GM12864 (cell line): Measurements from ENCODE around the gene SSBP3.

Source experiments
- DNase-seq: peaks from one replicate; pipeline ENCODE4 v3.0.0-alpha.2; 2011; ENCODE audit warnings: low read depth
- H3K4me3 ChIP-seq: 2 replicates; pipeline ENCODE4 v1.5.1; 2011; ENCODE audit warnings: mild to moderate bottlenecking, low read depth, low read length, control low read depth
- CTCF ChIP-seq: IDR thresholded peaks from 2 replicates; pipeline ENCODE4 v1.5.1; 2011; ENCODE audit warnings: low read depth, mild to moderate bottlenecking, moderate library complexity, low read length, control low read depth, inconsistent platforms; ENCODE audit errors: missing control alignments

The SSBP3 gene

DNA sequence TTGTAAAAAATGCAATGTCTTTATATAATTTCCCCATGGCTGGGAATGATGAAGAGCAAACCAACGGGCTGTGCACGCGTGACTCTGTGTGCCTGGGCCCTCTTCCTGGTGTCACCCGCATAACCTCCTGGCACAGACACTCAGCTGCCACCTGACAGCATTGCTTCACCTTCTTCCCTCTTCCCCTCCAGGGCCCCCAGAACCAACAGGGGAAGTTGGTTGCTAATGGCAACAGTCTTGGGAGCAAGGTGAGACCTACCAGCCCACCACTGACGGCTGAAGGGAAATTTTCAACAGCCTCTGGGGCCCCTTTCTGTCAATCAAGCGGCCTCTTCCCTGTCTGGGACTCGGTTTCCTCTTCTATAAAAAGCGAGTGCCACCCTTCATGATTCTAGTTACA lies 33.2 kb downstream of the SSBP3 start:
- TF ChIP-seq CTCF, result no peak
- no peak overlapping the region for H3K4me3 ChIP-seq
- no peak for DNase-seq

GRCh38 chr1:54371942-54372275 lies 34.3 kb downstream of the SSBP3 start:
- H3K4me3 ChIP-seq, result no peak overlapping the region
- DNase-seq, result no peak
- TF ChIP-seq CTCF, result no peak

GRCh38 chr1:54371038-54371941 lies 34.9 kb downstream of the SSBP3 start:
- DNase-seq, result no peak
- H3K4me3 ChIP-seq, result no peak overlapping the region
- no peak for TF ChIP-seq CTCF

- TF ChIP-seq CTCF, result no peak
- DNase-seq, result no peak
- no peak overlapping the region for H3K4me3 ChIP-seq
Measured at GRCh38 chr1:54370287-54370989, 35.8 kb downstream of the SSBP3 start.

- no peak for TF ChIP-seq CTCF
- H3K4me3 ChIP-seq, result no peak overlapping the region
- DNase-seq, result no peak
Measured at GRCh38 chr1:54367613-54368012, 38.6 kb downstream of the SSBP3 start.

GRCh38 chr1:54365847-54366246 lies 40.3 kb downstream of the SSBP3 start:
- no peak overlapping the region for H3K4me3 ChIP-seq
- no peak for DNase-seq
- TF ChIP-seq CTCF, result no peak
